ENCODE data around the gene TBC1D28.
"Not testable (repeated sequence)": the region's sequence is repeated elsewhere in the genome, so short reads cannot be mapped to it uniquely, and the experiment has no call there.

The TBC1D28 gene

GRCh38 chr17:18613016-18613415 lies 31.2 kb downstream of the TBC1D28 start:
- DNase-seq (ENCODE audit: low read depth in 2 of 2): not testable (repeated sequence)

- DNase-seq (ENCODE audit: low read depth in 2 of 2): not testable (repeated sequence)
Measured at GRCh38 chr17:18593138-18593537, 51.1 kb downstream of the TBC1D28 start.
